Adrenal gland (tissue), 12 donors: ENCODE measurements around the gene PRAMEF4. TPM values are rescaled to one million over a fixed set of nuclear protein-coding genes. Genes with fewer than 3 reads are reported as not detected.
"Not testable (repeated sequence)": the region's sequence is repeated elsewhere in the genome, so short reads cannot be mapped to it uniquely, and the experiment has no call there.

Source experiments
- DNase-seq, 7 donors: peaks; one replicate each; pipeline ENCODE4 v3.0.0-alpha.2; 2019 to 2020
- H3K27ac ChIP-seq, 5 donors: fragments of 200-600 bp; sonication (generic) in 4 of 5; 1 replicate in 3 of 5; 2 replicates in 2 of 5; pipeline versions ENCODE4 v1.5.1 to v1.8.0; 2016 to 2020; ENCODE audit warnings: mild to moderate bottlenecking in 1 of 5
- H3K27me3 ChIP-seq: fragments of 200-600 bp; 2 replicates; pipeline ENCODE4 v1.8.0; 2021
- H3K36me3 ChIP-seq, 2 donors: fragments of 200-600 bp; replicated peaks in 1 of 2; 1 replicate in 1 of 2; 2 replicates in 1 of 2; pipeline versions ENCODE4 v1.5.1 to v1.8.0; 2018 to 2022
- H3K4me1 ChIP-seq, 2 donors: fragments of 200-600 bp; replicated peaks in 1 of 2; 1 replicate in 1 of 2; 2 replicates in 1 of 2; pipeline versions ENCODE4 v1.5.1 to v1.8.0; 2018 to 2021
- H3K4me3 ChIP-seq, 4 donors: fragments of 200-600 bp; sonication (generic) in 3 of 4; one replicate each; pipeline ENCODE4 v1.5.1; 2016 to 2018
- H3K9me3 ChIP-seq, 3 donors: fragments of 200-600 bp; sonication (generic) in 1 of 3; replicated peaks in 1 of 3; 1 replicate in 2 of 3; 2 replicates in 1 of 3; pipeline versions ENCODE4 v1.5.1 to v1.8.0; 2016 to 2021
- POLR2A ChIP-seq, 2 donors: fragments of 450-650 bp; IDR thresholded peaks; one replicate each; pipeline ENCODE4 v1.6.1; 2017; ENCODE audit warnings: antibody characterized with exemption in 2 of 2, mild to moderate bottlenecking in 2 of 2, moderate library complexity in 1 of 2
- WGBS, 4 donors: extraction: QIAGEN DNeasy Blood & Tissue Kit in 2 of 4; methylation state at CpG; one replicate each; pipeline versions ENCODE4 v1.1.5 to v1.1.7; 2013 to 2017; 5-methylcytosine and 5-hydroxymethylcytosine counted together
- intact Hi-C, 2 donors: fragments of 100-400 bp; cut with DNase I; formaldehyde crosslinking; loops; one replicate each; pipeline versions ENCODE4 v1.14.1 to v1.15.0; 2022 to 2023
- polyA plus RNA-seq, 3 donors: library from polyadenylated mRNA; stranded (reverse); fragments of 200-250 nt in 2 of 3; fragments of 350-450 nt in 1 of 3; fragmentation: Illumina TruSeq in 1 of 3; extraction: RNeasy Lipid Tissue Mini Kit (QIAGEN cat#74804) in 1 of 3; gene quantifications; one replicate each; pipeline ENCODE4 v1.2.3, GENCODE V29; 2013 to 2014
- small RNA-seq, 2 donors: library from RNA; depleted of rRNA; stranded (forward); fragments of <200 nt; gene quantifications; one replicate each; pipeline ENCODE3, GENCODE V24; 2016
- total RNA-seq, 9 donors: library from RNA; depleted of rRNA in 4 of 9; stranded (reverse); fragments of >200 nt in 4 of 9; fragments of 120-200 nt in 1 of 9; fragmentation: NEBNext Ultra II Directional in 1 of 9; extraction: Animal tissue kit (Norgen Biotek cat#: 25700) in 1 of 9; gene quantifications; one replicate each; pipeline versions ENCODE4 v1.1.0 to v1.2.4, GENCODE V29; 2013 to 2023
- TF ChIP-seq, protein P1 (sequence below), 6 experiments: fragments of 450-650 bp in 4 of 6; fragments of 200-600 bp in 2 of 6; sonication (generic) in 1 of 6; IDR thresholded peaks; 1 replicate in 5 of 6; 2 replicates in 1 of 6; pipeline versions ENCODE4 v1.5.1 to v1.8.0; 2016 to 2021; ENCODE audit warnings: antibody characterized with exemption in 6 of 6, mild to moderate bottlenecking in 2 of 6, moderate library complexity in 1 of 6
- donor health status: healthy with polysubstance abuse.
- donor health status: Bipolar disorder and iron deficiency.
- donor health status: DM: yes; HTN: yes; CAD: no.
- donor health status: DM: no; HTN: no; CAD: no.
- donor health status: DM: no; HTN: no; CAD: no.
- donor health status: DM: yes; HTN: yes; CAD: no.

PRAMEF4 gene
- total and polyA plus RNA-seq, 12 donors, result not detected

- TF ChIP-seq, protein P1, sequence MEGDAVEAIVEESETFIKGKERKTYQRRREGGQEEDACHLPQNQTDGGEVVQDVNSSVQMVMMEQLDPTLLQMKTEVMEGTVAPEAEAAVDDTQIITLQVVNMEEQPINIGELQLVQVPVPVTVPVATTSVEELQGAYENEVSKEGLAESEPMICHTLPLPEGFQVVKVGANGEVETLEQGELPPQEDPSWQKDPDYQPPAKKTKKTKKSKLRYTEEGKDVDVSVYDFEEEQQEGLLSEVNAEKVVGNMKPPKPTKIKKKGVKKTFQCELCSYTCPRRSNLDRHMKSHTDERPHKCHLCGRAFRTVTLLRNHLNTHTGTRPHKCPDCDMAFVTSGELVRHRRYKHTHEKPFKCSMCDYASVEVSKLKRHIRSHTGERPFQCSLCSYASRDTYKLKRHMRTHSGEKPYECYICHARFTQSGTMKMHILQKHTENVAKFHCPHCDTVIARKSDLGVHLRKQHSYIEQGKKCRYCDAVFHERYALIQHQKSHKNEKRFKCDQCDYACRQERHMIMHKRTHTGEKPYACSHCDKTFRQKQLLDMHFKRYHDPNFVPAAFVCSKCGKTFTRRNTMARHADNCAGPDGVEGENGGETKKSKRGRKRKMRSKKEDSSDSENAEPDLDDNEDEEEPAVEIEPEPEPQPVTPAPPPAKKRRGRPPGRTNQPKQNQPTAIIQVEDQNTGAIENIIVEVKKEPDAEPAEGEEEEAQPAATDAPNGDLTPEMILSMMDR (IDR thresholded peaks at IDR 0.05), result no peak
- TF ChIP-seq POLR2A (IDR thresholded peaks at IDR 0.05), result no peak
- no peak for DNase-seq
- no peaks in the 10 kb centered on the region for H3K27me3 ChIP-seq
- no peak overlapping the region for H3K27ac ChIP-seq
- H3K4me1 ChIP-seq, result no peaks in the 10 kb centered on the region
- WGBS, 4 donors, result 65 to 78% (median 69%) methylated on average over 2 to 4 of the region's 4 CpGs
- intact Hi-C loops, result no loop called here
- H3K4me3 ChIP-seq, result no peak overlapping the region
- H3K36me3 ChIP-seq, result no peaks in the 10 kb centered on the region
- H3K9me3 ChIP-seq, result no peaks in the 10 kb centered on the region
These were observed 34.2 kb downstream of the PRAMEF4 start for GRCh38 chr1:12851779-12852178.

DNA sequence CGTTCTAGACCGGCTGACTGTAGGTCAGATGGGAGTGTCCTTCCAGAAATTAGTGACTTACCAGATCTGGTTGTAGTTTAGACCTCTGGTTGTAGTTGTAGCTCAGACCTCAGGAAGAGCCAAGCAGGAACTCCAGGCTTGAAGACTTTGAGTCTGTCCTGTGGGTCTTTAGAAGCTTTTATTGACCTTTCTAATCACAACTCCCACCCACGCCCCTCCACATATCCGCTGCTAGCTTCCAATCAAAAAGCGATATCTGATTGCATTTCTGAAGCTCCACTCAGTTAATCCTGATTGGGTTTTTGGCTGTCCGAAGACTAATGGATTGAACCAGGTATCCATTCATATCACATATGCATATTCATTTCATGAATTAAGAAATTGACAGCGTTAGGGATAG lies 37.4 kb downstream of the PRAMEF4 start, which contains the start of gene HNRNPCL1:
Gene HNRNPCL1, minus strand, starts transcription at position 101 of the 400 bp plus-strand sequence. CDS start 431 bp downstream, outside the sequence.
- H3K4me1 ChIP-seq, H3K27ac ChIP-seq, H3K27me3 ChIP-seq, H3K4me3 ChIP-seq, DNase-seq, H3K36me3 ChIP-seq, H3K9me3 ChIP-seq, intact Hi-C loops: not testable (repeated sequence)
- 82 to 87% (median 83%) methylated on average over 7 of the region's 7 CpGs for WGBS, 4 donors

GRCh38 chr1:12833251-12833650 lies 52.8 kb downstream of the PRAMEF4 start:
- WGBS, 4 donors, result 43 to 72% (median 55%) methylated on average over 2 of the region's 2 CpGs
- H3K27ac ChIP-seq, intact Hi-C loops, H3K4me3 ChIP-seq, H3K27me3 ChIP-seq, H3K9me3 ChIP-seq, H3K4me1 ChIP-seq, DNase-seq, H3K36me3 ChIP-seq: not testable (repeated sequence)

GRCh38 chr1:12831310-12831709 lies 54.7 kb downstream of the PRAMEF4 start, which contains the start of gene PRAMEF11:
Gene PRAMEF11, minus strand, starts transcription at chr1:12831410. Its CDS starts 2,621 bp downstream, at chr1:12828789.
- H3K4me3 ChIP-seq, H3K9me3 ChIP-seq, H3K4me1 ChIP-seq, H3K27ac ChIP-seq, DNase-seq, H3K27me3 ChIP-seq, H3K36me3 ChIP-seq, intact Hi-C loops: not testable (repeated sequence)
- 35 to 68% (median 53%) methylated on average over 3 of the region's 3 CpGs for WGBS, 4 donors

Small RNA genes lying within 50 kb of the gene (small RNA-seq; reads per million reads assigned to genes)
- 0 reads per million in 2 donors for gene RNU6-1072P

Other genes with a start within 250 kb of the PRAMEF4 start
- gene AADACL4, start 242.1 kb downstream of the PRAMEF4 start, total RNA-seq, result under 1 TPM in 1 of 9 donors, not detected in 8; 0.06 TPM
- under 1 TPM in 2 of 3 donors, not detected in 1; 0.10 to 0.16 TPM for gene AADACL4, start 242.1 kb downstream of the PRAMEF4 start, polyA plus RNA-seq
- gene AADACL3, start 170.1 kb downstream of the PRAMEF4 start, total RNA-seq, result not detected
- gene AADACL3, start 170.1 kb downstream of the PRAMEF4 start, polyA plus RNA-seq, result not detected
- not detected for gene CFAP107, start 140.0 kb downstream of the PRAMEF4 start, total RNA-seq
- not detected for gene CFAP107, start 140.0 kb downstream of the PRAMEF4 start, polyA plus RNA-seq
- not detected for gene PRAMEF12, start 112.5 kb downstream of the PRAMEF4 start, total RNA-seq
- not detected for gene PRAMEF12, start 112.5 kb downstream of the PRAMEF4 start, polyA plus RNA-seq
- not detected for gene PRAMEF1, start 94.8 kb downstream of the PRAMEF4 start, total RNA-seq
- gene PRAMEF1, start 94.8 kb downstream of the PRAMEF4 start, polyA plus RNA-seq, result not detected
- not detected for gene PRAMEF11, start 54.8 kb downstream of the PRAMEF4 start, total RNA-seq
- not detected for gene PRAMEF11, start 54.8 kb downstream of the PRAMEF4 start, polyA plus RNA-seq
- gene HNRNPCL1, start 37.5 kb downstream of the PRAMEF4 start, total RNA-seq, result not detected
- gene HNRNPCL1, start 37.5 kb downstream of the PRAMEF4 start, polyA plus RNA-seq, result not detected
- gene PRAMEF2, start 29.1 kb downstream of the PRAMEF4 start, total RNA-seq, result not detected
- gene PRAMEF2, start 29.1 kb downstream of the PRAMEF4 start, polyA plus RNA-seq, result not detected
- gene PRAMEF10, start 12.1 kb upstream of the PRAMEF4 start, total RNA-seq, result not detected
- not detected for gene PRAMEF10, start 12.1 kb upstream of the PRAMEF4 start, polyA plus RNA-seq
- gene PRAMEF7, start 30.4 kb upstream of the PRAMEF4 start, total RNA-seq, result not detected
- gene PRAMEF7, start 30.4 kb upstream of the PRAMEF4 start, polyA plus RNA-seq, result not detected
- not detected for gene PRAMEF6, start 61.4 kb upstream of the PRAMEF4 start, total RNA-seq
- gene PRAMEF6, start 61.4 kb upstream of the PRAMEF4 start, polyA plus RNA-seq, result not detected
- not detected for gene PRAMEF27, start 170.4 kb upstream of the PRAMEF4 start, total RNA-seq
- not detected for gene PRAMEF27, start 170.4 kb upstream of the PRAMEF4 start, polyA plus RNA-seq
- not detected for gene HNRNPCL3, start 174.6 kb upstream of the PRAMEF4 start, total RNA-seq
- not detected for gene HNRNPCL3, start 174.6 kb upstream of the PRAMEF4 start, polyA plus RNA-seq
- not detected for gene PRAMEF25, start 184.6 kb upstream of the PRAMEF4 start, total RNA-seq
- gene PRAMEF25, start 184.6 kb upstream of the PRAMEF4 start, polyA plus RNA-seq, result not detected
- not detected for gene HNRNPCL2, start 230.7 kb upstream of the PRAMEF4 start, total RNA-seq
- gene HNRNPCL2, start 230.7 kb upstream of the PRAMEF4 start, polyA plus RNA-seq, result not detected